ENCODE results near the gene RAB3C.

- no peak for TF ChIP-seq CTCF (IDR thresholded peaks at IDR 0.05)
- TF ChIP-seq POLR2A (IDR thresholded peaks at IDR 0.05): no peak
- TF ChIP-seq POLR2AphosphoS5 (IDR thresholded peaks at IDR 0.05; ENCODE audit: insufficient read depth in 1 of 2, low read depth in 1 of 2): no peak
These were observed 171.4 kb downstream of the RAB3C start for GRCh38 chr5:58754250-58754649.

Data from vagina (tissue), 2 donors.